ENCODE measurements around the gene PSME3IP1. TPM values are rescaled to one million over a fixed set of nuclear protein-coding genes. Genes with fewer than 3 reads are reported as not detected.

PSME3IP1 gene
- total and polyA plus RNA-seq, 9 of the 15 experiments (the other 6 are each of a cell fraction or from before 2014, with no cell fraction given), result 63.8 to 187 (median 142) TPM

DNA sequence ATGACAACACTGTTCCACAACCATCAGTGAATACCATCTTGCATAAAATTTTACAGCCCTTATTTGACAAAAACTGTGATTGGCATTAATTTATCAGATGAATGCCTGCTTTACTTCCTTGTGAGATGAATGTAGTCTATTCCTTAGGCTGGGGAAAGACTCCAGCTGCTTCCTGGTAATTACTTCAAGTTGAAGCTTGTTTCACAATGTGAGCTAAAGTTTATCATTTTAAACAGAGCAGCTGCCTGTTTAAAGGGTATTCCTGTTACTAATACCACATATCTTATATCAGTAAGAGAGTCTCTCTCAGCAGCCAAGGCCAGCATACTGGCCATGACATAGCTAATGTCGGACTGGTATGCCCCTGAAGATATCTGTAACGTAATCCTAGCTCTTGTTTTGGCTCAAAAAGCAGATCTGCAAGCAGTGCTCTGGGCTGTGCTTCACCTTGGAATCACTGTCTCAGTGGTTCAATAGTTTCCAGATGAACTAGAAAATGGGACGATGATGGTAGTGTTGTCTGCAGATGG, 46.0 kb upstream of the PSME3IP1 start (continued):
- TF ChIP-seq, protein P1, sequence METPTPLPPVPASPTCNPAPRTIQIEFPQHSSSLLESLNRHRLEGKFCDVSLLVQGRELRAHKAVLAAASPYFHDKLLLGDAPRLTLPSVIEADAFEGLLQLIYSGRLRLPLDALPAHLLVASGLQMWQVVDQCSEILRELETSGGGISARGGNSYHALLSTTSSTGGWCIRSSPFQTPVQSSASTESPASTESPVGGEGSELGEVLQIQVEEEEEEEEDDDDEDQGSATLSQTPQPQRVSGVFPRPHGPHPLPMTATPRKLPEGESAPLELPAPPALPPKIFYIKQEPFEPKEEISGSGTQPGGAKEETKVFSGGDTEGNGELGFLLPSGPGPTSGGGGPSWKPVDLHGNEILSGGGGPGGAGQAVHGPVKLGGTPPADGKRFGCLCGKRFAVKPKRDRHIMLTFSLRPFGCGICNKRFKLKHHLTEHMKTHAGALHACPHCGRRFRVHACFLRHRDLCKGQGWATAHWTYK (CRISPR knock-in tag; IDR thresholded peaks at IDR 0.05), result no peak
- TF ChIP-seq ZFPM2 (CRISPR knock-in tag; IDR thresholded peaks at IDR 0.05), result no peak

DNA sequence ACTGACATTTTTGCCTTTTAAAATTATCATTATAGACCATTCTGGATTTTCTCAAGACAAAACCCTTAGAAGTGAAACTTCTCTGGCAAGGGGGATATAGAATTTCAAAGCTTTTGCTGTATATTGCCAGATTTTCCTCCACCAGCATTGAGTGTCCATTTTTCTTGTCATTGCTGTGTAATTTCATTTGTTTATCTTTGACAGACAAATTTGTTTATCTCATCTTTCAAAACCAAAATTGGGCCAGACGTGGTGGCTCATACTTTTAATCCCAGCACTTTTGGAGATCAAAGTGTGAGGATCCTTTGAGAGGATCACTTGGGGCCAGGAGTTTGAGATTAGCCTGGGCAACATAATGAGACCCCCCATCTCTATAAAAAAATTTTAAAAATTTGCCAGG, 43.2 kb upstream of the PSME3IP1 start:
- Histone ChIP-seq H3K4me2 (ENCODE audit: insufficient read depth, low read length) (no peak overlapping the region), H3K9me1 (ENCODE audit: control insufficient read depth, insufficient read depth, low read length) (no peaks in the 10 kb centered on the region), H3K9ac (ENCODE audit: insufficient read depth in 1 of 2, low read depth in 2 of 2, low read length in 2 of 2) (no peak overlapping the region), H3K27me3 (ENCODE audit: control insufficient read depth in 2 of 2, insufficient read depth in 2 of 2, low read length in 2 of 2) (no peaks in the 10 kb centered on the region), H2AFZ (ENCODE audit: low read depth, low read length) (no peak overlapping the region), H3K4me3 (no peak overlapping the region), H3K4me1 (replicated peaks in 1 of 2; ENCODE audit: control insufficient read depth in 2 of 2, insufficient read depth in 2 of 2, low read length in 2 of 2) (no peaks in the 10 kb centered on the region), H4K20me1 (replicated peaks; ENCODE audit: control insufficient read depth, insufficient read depth, low read length) (no peaks in the 10 kb centered on the region), H3K27ac (ENCODE audit: extremely low read depth, low read depth, low read length) (no peak overlapping the region), H3K79me2 (ENCODE audit: control insufficient read depth, insufficient read depth, low read length) (no peaks in the 10 kb centered on the region), H3K9me3 (replicated peaks; ENCODE audit: control insufficient read depth, insufficient read depth, low read depth, low read length) (no peaks in the 10 kb centered on the region), H3K36me3 (ENCODE audit: control insufficient read depth, insufficient read depth, low read length) (peaks cover 88% of the 10 kb centered on the region)
- TF ChIP-seq ZFP30 (CRISPR knock-in tag; IDR thresholded peaks at IDR 0.05; ENCODE audit: borderline replicate concordance) (no peak), POLR2G (IDR thresholded peaks at IDR 0.05; ENCODE audit: low read depth, low read length) (no peak), ZNF140 (CRISPR knock-in tag; IDR thresholded peaks at IDR 0.05) (no peak), BCOR (IDR thresholded peaks at IDR 0.05) (no peak)
- ChIA-PET POLR2A (no interaction called here), CTCF (ENCODE audit: low intra/inter-chr PET ratio) (no interaction called here)
- in situ Hi-C loops (cut with MboI), result no loop called here
- intact Hi-C loops (cut with micrococcal nuclease), result no loop called here
- DNase-seq (ENCODE audit: extremely low read depth in 1 of 4, low spot score in 3 of 4) (no peak), ATAC-seq (no peak), FAIRE-seq (no peak)
- BruUV-seq (replicated peaks), result no TSS peak
- WGBS (ENCODE audit: insufficient coverage, low coverage, missing lambda C conversion rate), result 40% methylated on average over 1 of the region's 1 CpG

Data from K562 (cell line).